Body of pancreas (tissue), 4 donors: ENCODE measurements around the gene VEGFD. TPM values are rescaled to one million over a fixed set of nuclear protein-coding genes. Genes with fewer than 3 reads are reported as not detected.
A peak's percentile ranks its signal among the peaks of the same experiment; 100 is the strongest.

Experiments
- ATAC-seq: fragments of 150-250 bp; one replicate; pipeline ENCODE4 v1.9.1; 2016
- DNase-seq, 4 donors: peaks; one replicate each; pipeline ENCODE4 v3.0.0-alpha.2; 2019
- H3K27ac ChIP-seq, 4 donors: fragments of 200-600 bp; sonication (generic); 1 replicate in 3 of 4; 2 replicates in 1 of 4; pipeline versions ENCODE4 v1.5.1 to v1.6.1; 2016 to 2019; ENCODE audit warnings: mild to moderate bottlenecking in 1 of 4, mixed read lengths in 1 of 4, moderate library complexity in 1 of 4
- H3K27me3 ChIP-seq, 2 donors: fragments of 200-600 bp; sonication (generic); one replicate each; pipeline ENCODE4 v1.6.0; 2016; ENCODE audit warnings: mild to moderate bottlenecking in 1 of 2
- H3K36me3 ChIP-seq, 2 donors: fragments of 200-600 bp; sonication (generic); replicated peaks in 1 of 2; 2 replicates each; pipeline ENCODE4 v1.5.1; 2016; ENCODE audit warnings: low read depth in 2 of 2; ENCODE audit not compliant: insufficient read depth in 1 of 2
- H3K4me1 ChIP-seq: fragments of 200-600 bp; sonication (generic); one replicate; pipeline ENCODE4 v1.6.0; 2016
- H3K4me3 ChIP-seq, 2 donors: fragments of 200-600 bp; sonication (generic); 1 replicate in 1 of 2; 2 replicates in 1 of 2; pipeline ENCODE4 v1.5.1; 2016 to 2019
- H3K9me3 ChIP-seq, 3 donors: fragments of 200-600 bp; sonication (generic); 1 replicate in 2 of 3; 2 replicates in 1 of 3; pipeline ENCODE4 v1.5.1; 2016
- POLR2A ChIP-seq, 3 donors: fragments of 450-650 bp; IDR thresholded peaks; one replicate each; pipeline ENCODE4 v1.6.1; 2016; ENCODE audit warnings: antibody characterized with exemption in 3 of 3, mild to moderate bottlenecking in 2 of 3
- WGBS, 2 donors: methylation state at CpG; one replicate each; pipeline ENCODE4 v1.1.5; 2017; 5-methylcytosine and 5-hydroxymethylcytosine counted together
- intact Hi-C: fragments of 100-400 bp; cut with DNase I; formaldehyde crosslinking; loops from one replicate; pipeline ENCODE4 v1.15.1; 2023
- total RNA-seq, 2 donors: library from RNA; depleted of rRNA; stranded (reverse); fragments of >200 nt; gene quantifications; one replicate each; pipeline ENCODE4 v1.1.0, GENCODE V29; 2016
- TF ChIP-seq, protein P1 (sequence below), 7 experiments: fragments of 450-650 bp in 4 of 7; fragments of 200-600 bp in 3 of 7; sonication (generic) in 3 of 7; IDR thresholded peaks; one replicate each; pipeline ENCODE4 v1.5.1; 2016 to 2019; ENCODE audit warnings: antibody characterized with exemption in 7 of 7

VEGFD gene
- total RNA-seq, 2 donors from 2014 or later: 0.66 TPM; not detected in 1

DNA sequence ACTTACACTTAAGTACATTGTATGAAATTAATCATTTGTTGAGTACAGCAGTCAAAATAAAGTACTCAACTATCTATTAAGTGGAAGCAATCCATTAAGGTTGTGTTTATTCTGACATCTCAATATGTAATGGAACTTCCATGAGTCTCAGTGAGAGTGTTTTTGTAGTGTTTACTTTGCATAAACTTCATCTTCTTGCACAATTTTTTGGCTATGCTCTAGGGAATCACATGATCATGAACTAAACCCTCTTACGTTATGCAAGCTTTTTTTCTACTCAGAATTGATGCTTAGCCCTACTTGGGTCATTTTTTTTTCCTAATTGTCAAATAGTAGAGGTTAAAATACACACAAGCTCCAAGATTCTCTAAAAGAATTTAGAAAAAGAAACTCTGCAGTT, 27.8 kb downstream of the VEGFD start:
- H3K9me3 ChIP-seq: no peaks in the 10 kb centered on the region
- no peak overlapping the region for H3K27ac ChIP-seq
- H3K4me3 ChIP-seq: no peak overlapping the region
- 18 to 61% methylated on average over 1 of the region's 1 CpG for WGBS, 2 donors
- no peak for TF ChIP-seq POLR2A (IDR thresholded peaks at IDR 0.05)
- TF ChIP-seq, protein P1, sequence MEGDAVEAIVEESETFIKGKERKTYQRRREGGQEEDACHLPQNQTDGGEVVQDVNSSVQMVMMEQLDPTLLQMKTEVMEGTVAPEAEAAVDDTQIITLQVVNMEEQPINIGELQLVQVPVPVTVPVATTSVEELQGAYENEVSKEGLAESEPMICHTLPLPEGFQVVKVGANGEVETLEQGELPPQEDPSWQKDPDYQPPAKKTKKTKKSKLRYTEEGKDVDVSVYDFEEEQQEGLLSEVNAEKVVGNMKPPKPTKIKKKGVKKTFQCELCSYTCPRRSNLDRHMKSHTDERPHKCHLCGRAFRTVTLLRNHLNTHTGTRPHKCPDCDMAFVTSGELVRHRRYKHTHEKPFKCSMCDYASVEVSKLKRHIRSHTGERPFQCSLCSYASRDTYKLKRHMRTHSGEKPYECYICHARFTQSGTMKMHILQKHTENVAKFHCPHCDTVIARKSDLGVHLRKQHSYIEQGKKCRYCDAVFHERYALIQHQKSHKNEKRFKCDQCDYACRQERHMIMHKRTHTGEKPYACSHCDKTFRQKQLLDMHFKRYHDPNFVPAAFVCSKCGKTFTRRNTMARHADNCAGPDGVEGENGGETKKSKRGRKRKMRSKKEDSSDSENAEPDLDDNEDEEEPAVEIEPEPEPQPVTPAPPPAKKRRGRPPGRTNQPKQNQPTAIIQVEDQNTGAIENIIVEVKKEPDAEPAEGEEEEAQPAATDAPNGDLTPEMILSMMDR (IDR thresholded peaks at IDR 0.05): no peak
- intact Hi-C loops: loop anchor here (10.0 kb wide), 1 partner anchor 108 kb away; no protein-coding TSS in a partner anchor
- no peaks in the 10 kb centered on the region for H3K27me3 ChIP-seq
- ATAC-seq: no peak
- DNase-seq: no peak
- H3K4me1 ChIP-seq: no peaks in the 10 kb centered on the region
- H3K36me3 ChIP-seq: no peaks in the 10 kb centered on the region

DNA sequence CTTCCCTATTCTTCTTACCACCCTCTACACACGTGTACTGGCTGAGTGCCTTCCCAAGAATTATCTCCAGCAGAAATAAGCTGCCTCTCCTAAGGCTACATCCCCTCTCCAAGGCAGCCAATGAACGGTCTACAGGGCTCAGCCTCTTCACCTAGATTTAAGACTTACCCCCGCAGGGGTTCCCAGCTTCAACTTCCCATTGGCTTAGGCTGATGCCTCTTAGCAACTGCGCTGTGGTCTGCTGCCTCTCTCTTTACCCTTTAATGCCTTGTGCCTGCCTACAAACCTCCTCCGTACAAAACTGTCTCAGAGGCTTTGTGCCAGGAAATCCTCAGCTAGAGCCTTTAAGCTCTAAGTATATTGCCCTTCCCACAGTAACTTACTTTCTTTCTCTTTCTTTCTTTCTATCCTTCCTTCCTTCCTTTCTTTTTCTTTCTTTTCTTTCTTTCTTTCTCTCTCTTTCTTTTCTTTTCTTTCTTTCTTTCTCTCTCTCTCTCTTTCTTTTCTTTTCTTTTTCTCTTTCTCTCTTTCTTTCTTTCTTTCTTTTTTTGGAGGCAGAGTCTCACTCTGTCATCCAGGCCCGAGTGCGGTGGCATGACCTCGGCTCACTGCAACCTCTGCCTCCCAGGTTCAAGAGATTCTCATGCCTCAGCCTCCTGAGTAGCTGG, 33.8 kb downstream of the VEGFD start:
- H3K27ac ChIP-seq: no peak overlapping the region
- intact Hi-C loops: loop anchor here (10.0 kb wide), 1 partner anchor 114 kb away; no protein-coding TSS in a partner anchor
- DNase-seq: no peak
- no peak for TF ChIP-seq POLR2A (IDR thresholded peaks at IDR 0.05)
- TF ChIP-seq, protein P1 (IDR thresholded peaks at IDR 0.05): no peak
- H3K36me3 ChIP-seq: no peaks in the 10 kb centered on the region
- H3K9me3 ChIP-seq: no peaks in the 10 kb centered on the region
- no peaks in the 10 kb centered on the region for H3K27me3 ChIP-seq
- H3K4me1 ChIP-seq: no peaks in the 10 kb centered on the region
- no peak overlapping the region for H3K4me3 ChIP-seq
- WGBS, 2 donors: 76 to 78% methylated on average over 5 to 8 of the region's 8 CpGs
- no peak for ATAC-seq

DNA sequence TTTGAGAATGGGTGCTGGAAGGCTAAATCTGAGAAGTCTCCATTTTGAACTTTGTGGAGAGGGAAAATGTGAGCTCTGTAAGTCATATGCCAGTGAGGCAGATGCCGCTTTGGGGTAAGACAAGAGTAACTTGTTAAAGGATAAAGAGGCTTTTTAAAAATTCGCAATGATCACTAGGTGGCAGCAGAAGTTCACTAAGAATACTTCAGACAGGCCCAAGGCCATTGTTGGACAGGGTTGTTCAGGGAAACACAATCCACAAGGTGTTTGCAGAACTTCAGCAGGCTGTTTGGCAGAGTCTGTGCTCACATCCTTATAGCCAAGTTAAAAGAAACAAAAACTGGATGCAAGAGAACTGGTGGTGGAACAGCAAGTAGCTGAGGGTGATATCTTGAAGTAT, 35.2 kb downstream of the VEGFD start:
- H3K4me3 ChIP-seq: no peak overlapping the region
- no peak overlapping the region for H3K27ac ChIP-seq
- H3K27me3 ChIP-seq: no peaks in the 10 kb centered on the region
- intact Hi-C loops: no loop called here
- peak; percentile 81 for ATAC-seq
- WGBS, 2 donors: 18 to 21% methylated on average over 2 of the region's 2 CpGs
- no peak for TF ChIP-seq POLR2A (IDR thresholded peaks at IDR 0.05)
- TF ChIP-seq, protein P1 (IDR thresholded peaks at IDR 0.05): peak; percentile 14 to 71 (median 52)
- no peaks in the 10 kb centered on the region for H3K4me1 ChIP-seq
- DNase-seq: peak; percentile 36 to 70 (median 66)
- H3K36me3 ChIP-seq: no peaks in the 10 kb centered on the region
- no peaks in the 10 kb centered on the region for H3K9me3 ChIP-seq

- H3K9me3 ChIP-seq: no peaks in the 10 kb centered on the region
- H3K27me3 ChIP-seq: no peaks in the 10 kb centered on the region
- WGBS, 2 donors: 58 to 70% methylated on average over 3 of the region's 3 CpGs
- no peak for TF ChIP-seq POLR2A (IDR thresholded peaks at IDR 0.05)
- TF ChIP-seq, protein P1 (IDR thresholded peaks at IDR 0.05): no peak
- DNase-seq: no peak
- intact Hi-C loops: no loop called here
- H3K4me1 ChIP-seq: no peaks in the 10 kb centered on the region
- H3K36me3 ChIP-seq: no peaks in the 10 kb centered on the region
- no peak overlapping the region for H3K27ac ChIP-seq
- no peak for ATAC-seq
- no peak overlapping the region for H3K4me3 ChIP-seq
Measured at GRCh38 chrX:15345976-15346375, 38.2 kb downstream of the VEGFD start.

- no peak for ATAC-seq
- intact Hi-C loops: no loop called here
Measured at GRCh38 chrX:15344106-15344505, 40.1 kb downstream of the VEGFD start.

More at GRCh38 chrX:15344106-15344505, 40.1 kb downstream of the VEGFD start:
- Histone ChIP-seq H3K4me1 (no peaks in the 10 kb centered on the region), H3K9me3 (no peaks in the 10 kb centered on the region), H3K36me3 (no peaks in the 10 kb centered on the region), H3K4me3 (no peak overlapping the region), H3K27ac (no peak overlapping the region), H3K27me3 (no peaks in the 10 kb centered on the region)
- no peak for DNase-seq
- TF ChIP-seq, protein P1 (IDR thresholded peaks at IDR 0.05): no peak
- no peak for TF ChIP-seq POLR2A (IDR thresholded peaks at IDR 0.05)
